Measurements from ENCODE around the gene STARD6. TPM values are rescaled to one million over a fixed set of nuclear protein-coding genes. Genes with fewer than 3 reads are reported as not detected.
"Not testable (repeated sequence)": the region's sequence is repeated elsewhere in the genome, so short reads cannot be mapped to it uniquely, and the experiment has no call there.

The STARD6 gene
- 0.33 TPM in 1 of 2 replicates, not detected in the other for total RNA-seq

- peak; percentile 33 for DNase-seq (ENCODE audit: low read depth, low spot score)
Observed at GRCh38 chr18:54357660-54358494, at the start of gene STARD6, which contains the start of gene C18orf54. Gene STARD6, minus strand, starts transcription at chr18:54357858. Its CDS starts 3,285 bp downstream, at chr18:54354573. Gene C18orf54, plus strand, starts transcription at chr18:54357906. Its CDS starts 2,667 bp downstream, at chr18:54360573.

- DNase-seq (ENCODE audit: low read depth, low spot score): no peak
Observed at GRCh38 chr18:54405290-54405689, 47.6 kb upstream of the STARD6 start.

GRCh38 chr18:54396760-54397159 lies 39.1 kb upstream of the STARD6 start:
- DNase-seq (ENCODE audit: low read depth, low spot score): no peak

GRCh38 chr18:54393648-54394294 lies 36.1 kb upstream of the STARD6 start:
- no peak for DNase-seq (ENCODE audit: low read depth, low spot score)

- peak; percentile 20 for DNase-seq (ENCODE audit: low read depth, low spot score)
Observed at GRCh38 chr18:54392543-54393023, 34.9 kb upstream of the STARD6 start.

GRCh38 chr18:54390838-54391237 lies 33.2 kb upstream of the STARD6 start:
- no peak for DNase-seq (ENCODE audit: low read depth, low spot score)

- DNase-seq (ENCODE audit: low read depth, low spot score): no peak
Observed at GRCh38 chr18:54389143-54389505, 31.5 kb upstream of the STARD6 start.

- peak; percentile 57 for DNase-seq (ENCODE audit: low read depth, low spot score)
Observed at GRCh38 chr18:54388203-54389142, 30.8 kb upstream of the STARD6 start.

- DNase-seq (ENCODE audit: low read depth, low spot score): no peak
Observed at GRCh38 chr18:54387631-54388030, 30.0 kb upstream of the STARD6 start.

GRCh38 chr18:54386800-54387495 lies 29.3 kb upstream of the STARD6 start:
- DNase-seq (ENCODE audit: low read depth, low spot score): not testable (repeated sequence)

GRCh38 chr18:54386043-54386442 lies 28.4 kb upstream of the STARD6 start:
- DNase-seq (ENCODE audit: low read depth, low spot score): no peak

GRCh38 chr18:54382733-54383252 lies 25.1 kb upstream of the STARD6 start:
- DNase-seq (ENCODE audit: low read depth, low spot score): no peak

- DNase-seq (ENCODE audit: low read depth, low spot score): no peak
Observed at GRCh38 chr18:54382076-54382475, 24.4 kb upstream of the STARD6 start.

GRCh38 chr18:54381640-54382039 lies 24.0 kb upstream of the STARD6 start:
- no peak for DNase-seq (ENCODE audit: low read depth, low spot score)

GRCh38 chr18:54378057-54378456 lies 20.4 kb upstream of the STARD6 start:
- DNase-seq (ENCODE audit: low read depth, low spot score): no peak

GRCh38 chr18:54360406-54360805 lies 2.7 kb upstream of the STARD6 start:
- DNase-seq (ENCODE audit: low read depth, low spot score): no peak

- DNase-seq (ENCODE audit: low read depth, low spot score): no peak
Observed at GRCh38 chr18:54359233-54359632, 1.6 kb upstream of the STARD6 start.

GRCh38 chr18:54358495-54359040 lies 910 bp upstream of the STARD6 start:
- DNase-seq (ENCODE audit: low read depth, low spot score): no peak

GRCh38 chr18:54357082-54357659 lies 487 bp downstream of the STARD6 start:
- no peak for DNase-seq (ENCODE audit: low read depth, low spot score)

- no peak for DNase-seq (ENCODE audit: low read depth, low spot score)
Observed at GRCh38 chr18:54351186-54351585, 6.5 kb downstream of the STARD6 start.

Measured in pulmonary artery endothelial cell (primary cell).